Endothelial cell of coronary artery (primary cell): ENCODE results near the gene SDHAF2. TPM values are rescaled to one million over a fixed set of nuclear protein-coding genes. Genes with fewer than 3 reads are reported as not detected.

Experiments used
- total RNA-seq: library from RNA; depleted of rRNA; stranded (reverse); fragments of >200 nt; gene quantifications from 2 replicates; pipeline ENCODE4 v1.2.3, GENCODE V29; 2014

SDHAF2 gene
- total RNA-seq, result 41.4 and 50.6 TPM in 2 replicates

DNA sequence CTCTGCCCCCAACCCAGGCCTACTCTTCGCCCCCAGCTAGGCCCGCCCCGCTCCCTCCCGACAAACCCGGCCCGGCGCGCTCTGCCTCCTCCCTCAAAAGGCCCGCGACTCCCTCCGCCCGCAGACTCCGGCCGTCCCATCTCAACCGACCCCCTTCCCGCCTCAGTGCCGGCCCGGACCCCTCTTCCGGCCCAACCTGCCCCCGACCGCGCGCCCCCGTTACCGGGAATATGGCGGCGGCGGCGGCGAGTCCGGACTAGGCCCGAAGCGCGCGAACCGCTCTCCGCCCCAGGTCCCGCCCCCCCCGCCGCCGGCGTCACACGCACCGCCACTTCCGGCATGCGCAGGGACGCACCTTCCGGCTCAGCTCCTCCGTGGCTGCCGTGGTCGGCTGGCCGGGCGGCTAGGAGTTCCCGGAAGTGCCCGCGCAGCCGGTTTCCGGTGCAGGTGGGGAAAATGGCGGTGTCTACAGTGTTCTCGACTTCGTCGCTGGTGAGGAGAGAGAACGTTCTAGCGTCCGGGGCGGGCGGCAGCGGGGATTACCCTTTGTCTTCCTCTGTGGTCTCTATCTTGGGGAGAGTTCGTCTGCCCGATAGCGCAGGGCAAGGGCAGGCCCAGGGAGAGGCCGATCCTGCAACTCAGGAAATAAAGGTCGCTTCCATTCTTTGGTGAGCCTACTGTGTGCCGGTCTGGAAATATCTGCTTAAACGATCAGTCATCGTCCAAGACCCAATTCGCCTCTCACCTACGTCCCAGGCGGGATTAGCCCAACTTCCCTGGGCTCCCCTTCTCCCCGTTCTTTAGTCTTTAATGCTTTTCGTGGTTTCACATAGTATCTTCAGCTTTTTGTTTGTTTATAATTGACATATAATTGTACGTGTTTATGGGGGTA lies at the start of gene SDHAF2, which contains the start of gene CPSF7:
TSS of gene SDHAF2 (plus strand) at position 434 of the 892 bp plus-strand sequence. CDS start at position 457, 23 bp downstream.
TSS of gene CPSF7 (minus strand) at position 285 of the 892 bp plus-strand sequence. CDS start 740 bp downstream, outside the sequence.

Other genes starting within 250 kb of the SDHAF2 start
- 0.09 TPM in 1 of 2 replicates, not detected in the other for gene PGA3, start 226.6 kb upstream of the SDHAF2 start, total RNA-seq
- not detected in 2 replicates for gene PGA4, start 207.8 kb upstream of the SDHAF2 start, total RNA-seq
- gene PGA5, start 188.9 kb upstream of the SDHAF2 start, total RNA-seq, result not detected in 2 replicates
- gene VWCE, start 134.8 kb upstream of the SDHAF2 start, total RNA-seq, result 1.9 and 4.1 TPM in 2 replicates
- gene DDB1, start 97.0 kb upstream of the SDHAF2 start, total RNA-seq, result 274 and 319 TPM in 2 replicates
- 12.3 and 18.7 TPM in 2 replicates for gene TKFC, start 96.9 kb upstream of the SDHAF2 start, total RNA-seq
- gene CYB561A3, start 68.2 kb upstream of the SDHAF2 start, total RNA-seq, result 30.8 and 32.1 TPM in 2 replicates
- 10.0 and 13.3 TPM in 2 replicates for gene TMEM138, start 67.8 kb upstream of the SDHAF2 start, total RNA-seq
- 6.6 and 9.1 TPM in 2 replicates for gene TMEM216, start 37.5 kb upstream of the SDHAF2 start, total RNA-seq
- 10.1 and 13.2 TPM in 2 replicates for gene CPSF7, start 149 bp upstream of the SDHAF2 start, total RNA-seq
- gene LRRC10B, start 78.6 kb downstream of the SDHAF2 start, total RNA-seq, result not detected in 2 replicates
- 0.18 and 0.19 TPM in 2 replicates for gene SYT7, start 151.0 kb downstream of the SDHAF2 start, total RNA-seq